ENCODE results near the gene TTC9C.
"Not testable (repeated sequence)": the region's sequence is repeated elsewhere in the genome, so short reads cannot be mapped to it uniquely, and the experiment has no call there.

The TTC9C gene

DNA sequence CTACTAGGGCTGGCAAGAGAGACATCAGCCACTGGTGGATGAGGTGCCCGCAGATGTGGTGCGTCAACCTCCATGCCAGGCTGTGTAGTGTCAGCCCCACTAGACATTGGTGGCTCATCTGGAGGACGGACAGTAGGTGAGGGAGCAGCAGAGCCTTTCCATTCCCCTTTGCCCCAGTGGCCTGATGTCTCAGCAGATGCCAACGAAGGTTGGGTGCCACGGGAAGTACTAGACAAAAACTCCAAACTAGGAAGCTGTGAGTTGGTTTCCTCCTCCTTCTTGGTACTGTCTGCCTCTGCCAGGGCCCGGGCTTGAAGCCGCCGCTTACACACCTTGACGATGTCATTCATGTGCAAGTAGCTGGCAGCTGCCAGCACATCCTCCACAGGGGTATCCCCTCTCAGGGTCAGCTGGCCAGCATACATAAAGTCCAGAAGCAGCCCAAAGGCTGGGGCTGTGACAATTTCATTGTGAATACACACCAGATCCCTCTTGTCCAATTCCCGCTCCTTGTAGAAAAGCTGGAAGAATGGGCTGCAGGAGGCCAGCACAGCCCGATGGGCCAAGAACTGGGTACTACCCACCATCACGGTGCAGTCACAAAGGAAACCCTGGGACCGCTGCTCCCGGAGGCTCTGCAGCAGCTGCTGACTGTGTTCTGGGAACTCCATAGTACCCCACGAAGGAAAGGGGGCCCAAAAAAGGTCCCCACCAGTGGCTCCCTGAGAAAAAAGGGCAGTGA, 24.9 kb downstream of the TTC9C start:
- DNase-seq: no peak

DNA sequence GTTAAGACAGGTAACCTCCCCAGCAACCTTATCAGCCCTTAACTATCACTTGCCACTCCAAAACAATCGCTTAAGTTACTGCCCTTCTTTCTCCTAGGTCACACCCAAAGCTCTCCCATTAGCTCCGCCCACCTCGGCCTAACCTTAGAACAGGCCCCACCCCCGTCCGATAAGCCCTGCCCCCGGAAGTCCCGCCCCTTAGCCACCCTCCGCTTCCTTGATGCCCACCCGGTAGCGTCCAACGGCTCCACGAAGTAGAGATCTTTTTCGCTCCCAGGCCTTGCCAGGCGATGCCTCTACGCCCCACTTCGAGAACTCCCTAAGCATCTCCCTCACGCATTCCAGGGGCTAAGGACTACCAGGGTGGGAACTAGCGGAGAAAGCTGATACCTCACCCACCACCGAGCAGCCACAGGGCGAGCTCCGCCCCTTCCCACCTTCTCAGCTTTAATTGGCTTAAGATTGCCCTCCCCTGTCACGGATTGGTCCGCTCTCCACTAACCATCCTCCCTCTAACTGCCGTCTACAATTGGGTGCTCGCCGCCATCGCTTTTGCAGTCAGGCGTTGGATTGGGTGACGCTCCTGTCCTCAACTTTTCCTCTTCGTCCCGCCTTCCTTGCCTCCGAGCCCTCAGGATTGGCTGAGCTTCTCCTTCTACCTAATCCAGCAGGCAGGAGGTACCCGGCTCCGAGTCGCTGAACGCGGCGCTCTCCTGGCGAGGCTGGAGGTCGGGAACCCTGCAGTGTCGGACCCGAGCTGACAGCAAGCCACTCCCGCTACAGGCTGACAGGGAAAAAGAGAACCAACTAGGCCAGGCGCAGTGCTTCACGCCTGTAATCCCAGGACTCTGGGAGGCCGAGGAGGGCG, 25.7 kb downstream of the TTC9C start, which contains the start of gene ZBTB3:
TSS of gene ZBTB3 (minus strand) at position 425 of the 868 bp plus-strand sequence. CDS start 496 bp downstream, outside the sequence.
- DNase-seq: peak; percentile 96

DNA sequence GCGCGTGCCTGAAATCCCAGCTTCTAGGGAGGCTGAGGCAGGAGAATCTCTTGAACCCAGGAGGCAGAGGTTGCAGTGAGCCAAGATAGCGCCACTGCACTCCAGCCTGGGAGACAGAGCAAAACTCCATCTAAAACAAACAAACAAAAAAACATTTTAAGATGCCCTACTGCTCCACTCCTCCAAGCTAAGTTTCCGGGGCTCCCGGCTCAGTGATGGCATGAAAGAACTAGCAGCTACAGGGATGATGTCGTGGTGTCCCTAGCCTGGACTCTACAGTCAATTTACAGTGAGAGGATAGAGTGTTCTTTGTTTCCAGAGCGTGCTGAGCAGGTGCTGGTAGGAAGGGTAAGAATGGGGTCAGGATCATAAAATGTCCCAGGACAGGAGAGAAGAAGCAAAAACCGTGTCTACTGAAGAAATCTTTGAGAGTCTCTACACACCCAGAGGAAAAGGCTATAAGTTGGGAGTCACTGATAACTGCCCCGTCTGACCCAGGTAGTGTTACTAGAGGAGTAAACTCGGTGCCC, 26.9 kb downstream of the TTC9C start:
- DNase-seq: no peak

DNA sequence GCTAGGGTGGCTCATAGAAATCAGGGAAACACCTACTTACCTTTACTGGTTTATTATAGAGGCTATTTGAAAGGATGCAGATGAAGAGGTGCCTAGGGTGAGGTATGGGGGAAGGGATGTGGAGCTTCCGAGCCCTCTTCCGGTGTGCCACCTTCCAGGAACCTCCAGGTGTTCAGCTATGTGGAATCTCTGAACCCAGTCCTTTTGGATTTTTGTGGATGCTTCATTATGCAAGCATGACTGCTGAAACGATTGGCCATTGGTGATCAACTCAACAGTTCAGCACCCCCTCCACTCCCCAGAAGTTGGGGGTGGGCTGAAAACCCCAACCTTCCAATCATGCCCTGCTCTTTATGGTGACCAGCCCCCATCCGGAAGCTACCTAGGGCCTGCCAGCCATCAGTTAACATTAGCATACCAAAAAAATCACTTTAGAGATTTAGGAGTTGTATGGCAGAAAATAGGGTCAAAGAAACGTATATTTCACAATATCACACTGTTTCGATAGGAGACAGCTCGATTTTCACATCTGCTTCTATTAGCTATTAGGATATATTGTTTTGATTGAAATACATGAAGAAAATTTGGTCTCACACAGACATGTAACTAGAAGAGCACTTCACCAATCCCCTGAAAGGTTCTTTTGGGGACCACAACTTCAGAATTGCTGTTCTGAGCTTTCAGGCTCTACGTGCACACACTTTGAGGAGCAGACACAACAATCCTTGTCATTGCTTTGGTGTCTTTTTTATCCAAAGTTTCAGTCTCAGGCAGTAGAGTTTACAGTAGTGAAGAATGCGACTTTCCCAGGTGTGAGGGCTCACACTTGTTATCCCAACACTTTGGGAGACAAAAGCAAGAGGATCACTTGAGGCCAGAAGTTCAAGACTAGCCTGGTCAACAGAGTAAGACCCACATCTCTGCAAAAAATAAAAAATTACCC, 29.8 kb downstream of the TTC9C start:
- no peak for DNase-seq

DNA sequence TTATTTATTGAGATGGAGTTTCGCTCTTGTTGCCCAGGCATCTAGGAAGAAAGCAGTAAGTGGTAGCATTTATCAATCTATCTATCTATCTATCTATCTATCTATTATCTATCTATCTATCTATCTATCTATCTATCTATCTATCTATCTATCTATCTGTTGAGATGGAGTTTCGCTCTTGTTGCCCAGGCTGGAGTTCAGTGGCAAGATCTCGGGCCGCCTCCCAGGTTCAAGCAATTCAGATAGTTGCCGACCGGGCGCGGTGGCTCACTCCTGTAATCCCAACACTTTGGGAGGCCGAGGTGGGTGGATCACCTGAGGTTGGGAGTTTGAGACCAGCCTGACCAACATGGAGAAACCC, 32.6 kb downstream of the TTC9C start:
- DNase-seq: not testable (repeated sequence)

DNA sequence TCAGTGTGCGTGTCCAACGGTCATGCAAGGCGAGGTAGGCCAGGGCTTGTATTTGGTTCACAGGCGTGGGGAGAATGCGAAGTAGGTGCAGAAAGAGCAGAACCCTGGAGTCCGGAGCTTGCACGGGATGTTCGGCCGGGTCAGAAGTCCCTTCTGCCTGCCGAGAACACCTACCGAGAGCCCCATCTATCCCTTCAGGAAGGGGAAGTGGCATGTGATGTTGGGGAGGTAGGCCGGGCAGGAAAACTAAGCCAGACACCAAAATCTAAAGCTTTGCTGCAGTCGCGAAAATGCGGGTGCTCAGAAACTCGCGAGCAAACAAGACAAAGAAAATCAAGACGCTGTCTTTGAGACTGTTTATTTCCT, 42.5 kb downstream of the TTC9C start:
- DNase-seq: no peak

DNA sequence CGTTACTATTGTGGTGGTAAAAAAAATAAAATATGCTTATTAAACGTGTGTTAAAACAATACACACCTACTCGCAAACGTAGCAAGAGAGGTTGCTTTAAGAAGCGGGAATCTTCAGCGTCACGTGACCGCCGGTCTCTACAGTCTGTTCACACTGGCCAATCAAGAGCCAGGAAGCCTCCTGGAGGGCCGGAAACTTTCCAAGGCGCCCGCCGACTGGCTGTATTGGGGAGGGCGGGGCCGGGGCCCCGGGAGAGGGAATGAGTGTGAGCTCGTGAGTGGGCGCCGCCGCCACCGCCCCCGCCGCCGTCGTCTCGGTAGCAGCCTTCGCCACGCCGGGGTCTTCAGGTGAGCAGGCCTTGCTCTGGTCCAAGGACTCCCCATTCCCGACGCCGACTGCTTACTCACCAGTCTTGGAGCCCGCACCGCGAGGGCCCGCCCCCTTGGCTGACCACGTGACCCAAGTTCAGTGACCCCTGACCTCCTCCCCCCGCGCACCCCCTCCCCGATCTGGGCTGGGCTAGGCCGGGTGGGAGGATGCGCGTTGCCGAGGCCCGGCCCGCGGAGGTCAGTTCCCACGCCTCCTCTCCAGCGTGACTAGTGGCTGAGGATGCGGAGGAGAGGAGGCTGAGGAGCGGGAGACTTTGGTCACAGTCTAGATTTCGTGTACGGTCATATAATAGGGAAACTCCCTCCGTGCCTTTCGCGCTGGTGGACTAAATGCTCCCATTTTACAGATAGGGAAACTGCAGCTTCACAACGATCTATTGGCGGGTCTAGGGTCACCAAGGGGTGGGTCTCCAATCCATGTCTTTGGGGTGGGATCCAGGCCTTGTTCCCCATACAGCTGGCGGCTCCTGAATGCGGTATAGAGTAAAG, 43.1 kb downstream of the TTC9C start, which contains the start of gene TAF6L:
TSS of gene TAF6L (plus strand) at position 253 of the 878 bp plus-strand sequence. CDS start 4,388 bp downstream, outside the sequence.
- peak; percentile 96 for DNase-seq

DNA sequence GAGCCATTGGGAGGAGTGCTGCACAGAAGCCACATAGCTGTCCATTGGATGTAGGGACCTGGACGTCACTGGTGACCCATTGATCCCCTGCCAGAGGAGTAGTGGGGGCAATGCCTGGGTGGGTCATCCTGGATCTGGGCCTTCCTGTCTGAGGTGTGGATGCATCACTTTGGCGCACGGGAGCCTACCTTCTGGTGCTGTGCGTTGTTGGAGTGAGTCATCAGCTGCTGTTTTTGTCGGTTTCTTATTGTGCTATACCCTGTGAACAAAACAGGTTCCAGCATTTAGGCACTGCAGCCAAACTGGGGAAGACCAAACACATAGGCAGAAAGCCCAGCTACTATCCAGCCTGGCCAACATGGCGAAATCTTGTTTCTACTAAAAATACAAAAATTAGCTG, 46.1 kb downstream of the TTC9C start:
- DNase-seq: no peak

DNA sequence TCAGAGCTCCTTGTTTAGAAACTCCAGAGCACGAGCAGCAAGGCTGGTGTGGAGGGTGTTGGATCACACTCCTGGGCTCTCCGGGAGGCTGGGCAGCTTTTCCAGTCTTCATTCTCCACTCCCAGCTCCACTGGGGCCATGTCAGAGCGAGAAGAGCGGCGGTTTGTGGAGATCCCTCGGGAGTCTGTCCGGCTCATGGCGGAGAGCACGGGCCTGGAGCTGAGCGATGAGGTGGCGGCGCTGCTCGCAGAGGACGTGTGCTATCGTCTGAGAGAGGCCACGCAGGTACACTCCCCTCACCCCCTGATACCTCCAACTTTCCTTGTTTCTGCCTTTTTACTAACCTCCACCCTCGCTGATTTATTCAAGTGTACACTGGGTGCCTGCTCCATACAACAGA, 47.4 kb downstream of the TTC9C start:
- no peak for DNase-seq

DNA sequence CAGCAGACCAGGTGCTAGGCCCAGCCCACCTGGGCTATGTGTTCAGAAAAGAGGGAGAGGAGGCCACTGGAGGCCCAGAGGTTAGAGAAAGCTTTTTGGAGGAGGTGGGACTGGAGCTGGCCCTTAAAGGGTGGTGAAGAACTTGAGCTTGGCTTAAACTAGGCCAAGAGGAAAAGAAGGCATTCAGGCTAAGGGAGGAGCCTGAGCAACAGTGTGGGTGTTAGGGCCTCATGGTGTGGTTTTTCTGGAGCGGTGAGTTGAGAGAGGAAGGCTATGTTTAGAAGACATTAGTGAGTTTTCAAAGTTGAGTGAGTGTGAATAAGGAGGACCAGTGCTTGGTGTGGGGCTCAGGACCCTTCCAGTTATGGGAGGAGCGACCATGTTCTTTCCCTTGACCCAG, 49.1 kb downstream of the TTC9C start:
- no peak for DNase-seq

DNA sequence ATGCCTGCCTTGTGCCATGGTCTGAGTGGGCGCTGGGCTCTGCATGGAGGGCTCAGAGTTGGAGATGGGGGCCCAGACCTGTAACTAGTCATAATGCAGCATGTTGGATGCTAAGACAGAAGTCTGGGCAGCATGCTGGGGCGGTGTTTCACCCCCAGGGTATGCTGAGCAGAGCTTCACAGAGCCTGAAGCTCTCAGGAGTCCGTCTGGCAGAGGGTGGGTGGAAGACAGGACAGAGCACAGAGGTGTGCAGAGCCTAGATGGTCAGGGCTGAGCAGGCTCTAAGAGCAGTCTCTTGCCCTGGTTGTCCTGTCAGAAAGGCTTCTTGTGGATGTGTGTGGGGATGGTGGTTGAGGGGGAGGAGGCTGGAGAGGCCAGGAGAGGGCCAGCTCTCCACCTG, 50.2 kb downstream of the TTC9C start:
- no peak for DNase-seq

DNA sequence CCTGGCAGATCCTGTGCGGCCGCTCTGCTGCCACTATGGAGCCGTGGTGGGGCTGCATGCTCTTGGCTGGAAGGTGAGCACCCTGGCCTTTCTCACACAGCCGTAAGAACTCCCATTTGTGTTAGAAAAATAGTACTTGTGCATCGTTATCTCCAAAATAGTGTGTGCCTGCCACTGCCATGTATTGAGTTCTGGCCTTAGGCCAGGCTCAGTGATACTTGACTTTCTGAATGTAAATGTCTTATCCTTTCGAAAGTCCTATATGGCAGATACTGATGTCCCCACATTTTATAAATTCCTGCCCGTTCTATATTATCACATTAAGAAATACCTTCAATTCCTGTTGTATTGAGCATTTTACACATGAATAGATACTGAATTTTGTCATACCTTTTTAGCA, 54.5 kb downstream of the TTC9C start:
- no peak for DNase-seq

DNA sequence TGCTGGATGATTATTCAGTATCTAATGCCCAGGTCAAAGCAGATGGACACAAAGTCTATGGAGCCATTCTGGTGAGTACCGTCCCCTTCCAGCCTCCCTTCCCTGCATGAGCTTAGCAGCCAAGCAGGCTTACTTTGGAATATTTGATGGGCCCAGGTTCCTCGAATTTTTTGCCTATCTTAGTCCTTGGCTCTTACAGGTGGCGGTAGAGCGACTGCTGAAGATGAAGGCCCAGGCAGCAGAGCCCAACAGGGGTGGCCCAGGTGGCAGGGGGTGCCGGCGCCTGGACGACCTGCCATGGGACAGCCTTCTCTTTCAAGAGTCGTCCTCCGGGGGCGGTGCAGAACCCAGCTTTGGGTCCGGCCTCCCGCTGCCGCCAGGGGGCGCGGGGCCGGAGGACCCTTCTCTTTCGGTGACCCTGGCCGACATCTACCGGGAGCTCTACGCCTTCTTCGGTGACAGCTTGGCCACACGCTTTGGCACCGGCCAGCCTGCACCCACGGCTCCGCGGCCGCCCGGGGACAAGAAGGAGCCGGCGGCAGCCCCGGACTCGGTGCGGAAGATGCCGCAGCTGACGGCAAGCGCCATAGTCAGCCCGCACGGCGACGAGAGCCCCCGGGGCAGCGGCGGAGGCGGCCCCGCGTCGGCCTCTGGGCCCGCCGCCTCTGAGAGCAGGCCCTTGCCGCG, 58.2 kb downstream of the TTC9C start:
- peak; percentile 87 for DNase-seq

DNA sequence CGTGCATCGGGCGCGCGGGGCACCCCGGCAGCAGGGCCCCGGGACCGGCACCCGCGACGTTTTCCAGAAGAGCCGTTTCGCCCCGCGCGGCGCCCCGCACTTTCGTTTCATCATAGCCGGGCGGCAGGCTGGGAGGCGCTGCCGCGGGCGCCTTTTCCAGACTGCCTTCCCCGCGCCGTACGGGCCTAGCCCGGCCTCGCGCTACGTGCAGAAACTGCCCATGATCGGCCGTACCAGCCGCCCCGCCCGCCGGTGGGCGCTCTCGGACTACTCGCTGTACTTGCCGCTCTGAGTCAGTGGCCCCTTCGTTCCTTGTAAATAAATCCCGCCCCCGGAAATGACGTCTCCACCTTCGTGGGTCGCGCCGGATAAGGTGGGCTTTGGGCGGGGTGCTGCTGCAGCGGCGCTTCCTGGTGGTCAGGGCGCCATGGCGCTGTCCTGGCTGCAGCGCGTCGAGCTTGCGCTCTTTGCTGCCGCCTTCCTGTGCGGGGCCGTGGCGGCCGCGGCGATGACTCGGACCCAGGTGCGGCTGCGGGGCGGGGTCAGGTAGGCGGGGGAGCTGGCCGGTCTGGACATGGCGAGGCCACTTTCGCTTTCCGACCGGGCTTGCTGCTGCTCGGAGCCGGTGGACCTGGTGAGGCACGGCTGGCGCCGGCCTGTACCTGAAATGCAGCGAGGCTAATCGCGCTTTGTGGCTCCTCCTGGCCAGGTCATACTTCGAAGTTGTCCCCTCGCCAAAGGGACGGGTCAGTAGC, 58.9 kb downstream of the TTC9C start, which contains the start of gene TMEM179B:
TSS of gene TMEM179B (plus strand) at position 398 of the 755 bp plus-strand sequence. CDS start at position 428, 30 bp downstream.
- DNase-seq: peak; percentile 97
